Keratinocyte (primary cell): ENCODE measurements around the gene NAA10. TPM values are rescaled to one million over a fixed set of nuclear protein-coding genes. Genes with fewer than 3 reads are reported as not detected.

Experiments used
- DNase-seq: peaks from one replicate; pipeline ENCODE4 v3.0.0-alpha.2; 2011; ENCODE audit warnings: low read depth, missing footprints, low spot score
- FAIRE-seq: peaks from 2 replicates; lab custom pipeline; 2011; peaks lifted over from hg19 to GRCh38; lab: Jason Lieb, UNC
- H2AFZ ChIP-seq: 2 replicates; pipeline ENCODE4 v1.6.0; 2012; ENCODE audit warnings: low read length, control low read depth, inconsistent platforms; ENCODE audit not compliant: control insufficient read depth
- H3K27ac ChIP-seq: 2 replicates; pipeline ENCODE4 v1.5.1; 2011; ENCODE audit warnings: low read length; ENCODE audit not compliant: control insufficient read depth, insufficient read depth
- H3K27me3 ChIP-seq: 3 replicates; pipeline ENCODE4 v1.6.0; 2011; ENCODE audit warnings: low read length; ENCODE audit not compliant: control insufficient read depth, insufficient read depth; ENCODE audit errors: extremely low read depth
- H3K36me3 ChIP-seq, 2 experiments: 2 replicates in 1 of 2; 3 replicates in 1 of 2; pipeline ENCODE4 v1.5.1; 2011; ENCODE audit warnings: low read length in 2 of 2, mild to moderate bottlenecking in 1 of 2; ENCODE audit not compliant: control insufficient read depth in 2 of 2, insufficient read depth in 2 of 2; ENCODE audit errors: extremely low read depth in 1 of 2
- H3K4me1 ChIP-seq: 3 replicates; pipeline ENCODE4 v1.5.1; 2011; ENCODE audit warnings: low read length; ENCODE audit not compliant: control insufficient read depth, insufficient read depth; ENCODE audit errors: extremely low read depth
- H3K4me2 ChIP-seq: 3 replicates; pipeline ENCODE4 v1.6.0; 2011; ENCODE audit warnings: low read depth, low read length; ENCODE audit not compliant: control insufficient read depth, insufficient read depth; ENCODE audit errors: extremely low read depth
- H3K4me3 ChIP-seq, 3 experiments: fragments of 200-600 bp in 1 of 3; sonication (generic) in 1 of 3; 2 replicates in 2 of 3; 3 replicates in 1 of 3; pipeline ENCODE4 v1.5.1; 2011 to 2016; ENCODE audit warnings: low read length in 3 of 3, mild to moderate bottlenecking in 3 of 3, control low read depth in 2 of 3, inconsistent platforms in 1 of 3, low read depth in 1 of 3, mixed read lengths in 1 of 3, mixed run types in 1 of 3, moderate library complexity in 1 of 3; ENCODE audit not compliant: control insufficient read depth in 2 of 3, insufficient read depth in 2 of 3; ENCODE audit errors: extremely low read depth in 1 of 3
- H3K79me2 ChIP-seq: 2 replicates; pipeline ENCODE4 v1.6.0; 2012; ENCODE audit warnings: low read length; ENCODE audit not compliant: control insufficient read depth, insufficient read depth
- H3K9ac ChIP-seq: 3 replicates; pipeline ENCODE4 v1.6.0; 2011; ENCODE audit warnings: low read length; ENCODE audit not compliant: control insufficient read depth, insufficient read depth; ENCODE audit errors: extremely low read depth
- H3K9me1 ChIP-seq: 3 replicates; pipeline ENCODE4 v1.6.0; 2011; ENCODE audit warnings: low read length; ENCODE audit not compliant: control insufficient read depth, insufficient read depth; ENCODE audit errors: extremely low read depth
- H3K9me3 ChIP-seq: 2 replicates; pipeline ENCODE4 v1.5.1; 2012; ENCODE audit warnings: low read depth, low read length; ENCODE audit not compliant: control insufficient read depth
- H4K20me1 ChIP-seq: 3 replicates; pipeline ENCODE4 v1.6.0; 2011; ENCODE audit warnings: low read length; ENCODE audit not compliant: control insufficient read depth, insufficient read depth; ENCODE audit errors: extremely low read depth
- CTCF ChIP-seq, 3 experiments: IDR thresholded peaks in 1 of 3; conservative IDR thresholded peaks in 1 of 3; optimal IDR thresholded peaks in 1 of 3; 2 replicates in 2 of 3; 3 replicates in 1 of 3; pipeline versions ENCODE3 to v1.5.1; 2011; ENCODE audit warnings: low read length in 3 of 3, mild to moderate bottlenecking in 3 of 3, moderate library complexity in 2 of 3, control low read depth in 1 of 3, inconsistent platforms in 1 of 3; ENCODE audit not compliant: insufficient read depth in 2 of 3; ENCODE audit errors: extremely low read depth in 1 of 3
- EZH2 ChIP-seq: IDR thresholded peaks from one replicate; pipeline ENCODE4 v1.6.1; 2012; ENCODE audit warnings: inconsistent platforms, mild to moderate bottlenecking, low read length, moderate library complexity
- dilution Hi-C: fragments of 300-500 bp; cut with MboI; formaldehyde crosslinking; loops from one replicate; pipeline ENCODE4 v1.7.0; 2020; ENCODE audit warnings: low sequenced_read_pairs; ENCODE audit not compliant: extremely low pct_ligation_motif_present
- polyA plus RNA-seq, 5 experiments: library from polyadenylated mRNA; depleted of rRNA in 3 of 5; stranded (reverse) in 3 of 5; stranded (forward) in 1 of 5; unstranded in 1 of 5; fragments of >200 nt; gene quantifications; 1 replicate in 1 of 5; 2 replicates in 3 of 5; 3 replicates in 1 of 5; pipeline versions ENCODE4 v1.2.1 to v1.2.3, GENCODE V29; 2011 to 2012; ENCODE audit warnings: missing spikeins in 2 of 5, low read depth in 1 of 5, low replicate concordance in 1 of 5

The NAA10 gene
- polyA plus RNA-seq, 1 donor (not counting 4 experiments of a cell fraction or from before 2014, with no cell fraction given), result 103 TPM

- no peak overlapping the region for H3K27ac ChIP-seq
- H2AFZ ChIP-seq, result no peak overlapping the region
- H3K4me2 ChIP-seq, result no peak overlapping the region
- H3K4me1 ChIP-seq, result no peaks in the 10 kb centered on the region
- H3K9me3 ChIP-seq, result no peaks in the 10 kb centered on the region
- no peak overlapping the region for H3K9ac ChIP-seq
- no peak for FAIRE-seq
- no peaks in the 10 kb centered on the region for H3K9me1 ChIP-seq
- no peak for DNase-seq
- dilution Hi-C loops, result no loop called here
- no peak overlapping the region for H3K4me3 ChIP-seq
- H3K27me3 ChIP-seq, result no peaks in the 10 kb centered on the region
- no peak for TF ChIP-seq CTCF (optimal IDR thresholded peaks at IDR 0.05 in 1 of 3, IDR thresholded peaks at IDR 0.05 in 1 of 3, conservative IDR thresholded peaks at IDR 0.05 in 1 of 3; ENCODE audit: extremely low read depth in 1 of 3, insufficient read depth in 2 of 3, low read length in 3 of 3)
- no peak for TF ChIP-seq EZH2
- no peaks in the 10 kb centered on the region for H4K20me1 ChIP-seq
- H3K36me3 ChIP-seq, result peaks cover 5 to 15% of the 10 kb centered on the region in 2 experiments
- no peaks in the 10 kb centered on the region for H3K79me2 ChIP-seq
Observed at GRCh38 chrX:153945956-153946943, 11.4 kb upstream of the NAA10 start.

GRCh38 chrX:153944800-153945150 is 9.9 kb upstream of the NAA10 start:
- peaks cover 0 to 7% of the 10 kb centered on the region in 2 experiments for H3K36me3 ChIP-seq
- H3K9ac ChIP-seq, result no peak overlapping the region
- no peaks in the 10 kb centered on the region for H3K79me2 ChIP-seq
- H3K27ac ChIP-seq, result no peak overlapping the region
- no peak overlapping the region for H3K4me2 ChIP-seq
- no peaks in the 10 kb centered on the region for H3K4me1 ChIP-seq
- H3K4me3 ChIP-seq, result no peak overlapping the region
- no peaks in the 10 kb centered on the region for H3K9me1 ChIP-seq
- FAIRE-seq (no peak), DNase-seq (no peak)
- no peaks in the 10 kb centered on the region for H4K20me1 ChIP-seq
- no peak overlapping the region for H2AFZ ChIP-seq
- no peaks in the 10 kb centered on the region for H3K9me3 ChIP-seq
- H3K27me3 ChIP-seq, result no peaks in the 10 kb centered on the region
- dilution Hi-C loops, result no loop called here
- no peak for TF ChIP-seq EZH2
- TF ChIP-seq CTCF (optimal IDR thresholded peaks at IDR 0.05 in 1 of 3, IDR thresholded peaks at IDR 0.05 in 1 of 3, conservative IDR thresholded peaks at IDR 0.05 in 1 of 3; ENCODE audit: extremely low read depth in 1 of 3, insufficient read depth in 2 of 3, low read length in 3 of 3), result no peak
